GM13976 (cell line): ENCODE measurements around the gene MICA.

Experiments used
- DNase-seq: peaks from one replicate; pipeline ENCODE4 v3.0.0; 2012; ENCODE audit warnings: low spot score
- CTCF ChIP-seq: IDR thresholded peaks from 2 replicates; pipeline ENCODE4 v1.5.1; 2012; ENCODE audit warnings: borderline replicate concordance, mild to moderate bottlenecking; ENCODE audit not compliant: insufficient read depth; ENCODE audit errors: extremely low read depth, missing control alignments, control extremely low read depth
- in situ Hi-C: fragments of 300-500 bp; cut with MboI; formaldehyde crosslinking; loops from one replicate; pipeline ENCODE4 v1.12.0; 2022; ENCODE audit warnings: low sequenced_read_pairs, mixed read lengths, inconsistent platforms; ENCODE audit not compliant: unreplicated experiment

The MICA gene

DNA sequence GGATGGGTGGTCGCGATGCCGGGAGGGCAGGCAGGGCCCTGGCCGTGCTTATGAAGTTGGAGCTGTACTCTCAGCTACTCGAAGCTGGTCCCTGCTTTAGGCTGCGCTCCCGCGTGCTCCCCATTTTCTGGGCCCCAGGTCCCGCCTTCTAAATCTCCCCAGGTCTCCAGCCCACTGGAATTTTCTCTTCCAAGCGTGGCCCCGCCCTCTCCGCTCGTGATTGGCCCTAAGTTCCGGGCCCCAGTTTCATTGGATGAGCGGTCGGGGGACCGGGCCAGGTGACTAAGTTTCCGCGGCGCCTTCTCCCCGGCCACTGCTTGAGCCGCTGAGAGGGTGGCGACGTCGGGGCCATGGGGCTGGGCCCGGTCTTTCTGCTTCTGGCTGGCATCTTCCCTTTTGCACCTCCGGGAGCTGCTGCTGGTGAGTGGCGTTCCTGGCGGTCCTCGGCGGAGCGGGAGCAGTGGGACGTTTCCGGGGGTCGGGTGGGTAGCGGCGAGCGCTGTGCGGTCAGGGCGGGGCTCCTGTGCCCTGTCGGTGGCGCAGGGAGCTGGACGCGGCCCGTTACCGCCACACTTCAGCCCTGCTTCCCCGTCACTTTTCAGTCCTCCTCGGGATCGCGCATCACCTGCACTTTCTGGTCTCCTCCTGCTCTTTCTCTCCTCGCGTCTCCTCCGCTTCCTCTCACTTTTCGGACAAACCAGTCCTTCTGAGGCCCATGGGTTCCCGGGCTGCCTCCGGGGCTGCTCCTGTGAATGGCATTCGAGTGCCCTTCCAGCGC, at the start of gene MICA:
Gene MICA, plus strand, starts transcription at position 313 of the 778 bp plus-strand sequence. Its CDS starts 38 bp downstream, at position 351.
- DNase-seq, result peak; percentile 94
- in situ Hi-C loops, result no loop called here
- TF ChIP-seq CTCF, result no peak

DNA sequence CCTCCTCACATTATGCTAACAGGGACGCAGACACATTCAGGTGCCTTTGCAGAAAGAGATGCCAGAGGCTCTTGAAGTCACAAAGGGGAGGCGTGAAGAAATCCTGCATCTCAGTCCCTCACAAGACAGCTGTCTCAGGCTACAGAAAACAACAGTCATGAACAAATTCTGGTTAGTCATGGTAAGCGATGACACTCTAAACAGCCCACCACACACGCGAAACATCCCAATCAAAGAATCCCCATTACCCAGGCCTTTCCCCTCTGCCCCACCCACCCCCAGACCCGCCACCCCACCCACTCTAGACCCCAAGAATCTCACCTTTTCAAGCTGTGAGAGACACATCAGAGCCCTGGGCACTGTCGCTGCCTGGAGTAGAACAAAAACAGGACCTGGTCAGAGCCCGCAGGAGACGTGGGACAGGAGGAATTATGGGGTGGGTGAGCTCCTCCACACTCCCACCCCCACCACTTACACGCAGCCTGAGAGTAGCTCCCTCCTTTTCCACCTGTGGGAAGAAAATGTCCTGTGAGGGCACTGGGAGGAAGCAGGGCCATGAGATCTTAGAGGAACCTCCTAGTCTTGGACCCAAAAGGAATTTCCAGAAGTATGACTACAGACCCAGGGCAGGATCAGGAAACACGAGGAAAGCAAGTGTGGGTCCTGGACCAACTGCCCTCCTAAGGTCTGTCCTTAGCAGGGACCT, 49.1 kb upstream of the MICA start:
- TF ChIP-seq CTCF, result no peak
- in situ Hi-C loops, result loop anchor here (5.0 kb wide), 1 partner anchor 87 kb away; no protein-coding TSS in a partner anchor
- DNase-seq, result no peak

GRCh38 chr6:31354864-31355582, 48.4 kb upstream of the MICA start:
- no peak for DNase-seq
- TF ChIP-seq CTCF, result no peak
- in situ Hi-C loops, result loop anchor here (5.0 kb wide), 1 partner anchor 88 kb away; no protein-coding TSS in a partner anchor

DNA sequence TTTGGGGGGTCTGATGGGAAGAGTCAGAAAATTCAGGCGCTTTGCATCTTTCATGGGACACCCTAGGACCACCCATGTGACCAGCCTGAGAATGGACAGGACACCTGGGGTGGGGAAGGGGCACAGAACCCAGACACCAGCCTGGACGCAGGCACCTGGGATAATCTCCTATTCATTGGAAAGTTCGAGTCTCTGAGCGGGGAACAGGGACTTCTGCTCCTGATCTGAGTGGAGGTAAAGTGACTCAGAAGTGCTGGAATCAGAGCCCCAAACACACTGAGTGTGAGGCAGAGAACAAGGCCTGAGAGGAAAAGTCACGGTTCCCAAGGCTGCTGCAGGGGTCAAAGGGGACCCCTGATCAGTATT, 47.8 kb upstream of the MICA start:
- no peak for DNase-seq
- in situ Hi-C loops, result no loop called here
- no peak for TF ChIP-seq CTCF

DNA sequence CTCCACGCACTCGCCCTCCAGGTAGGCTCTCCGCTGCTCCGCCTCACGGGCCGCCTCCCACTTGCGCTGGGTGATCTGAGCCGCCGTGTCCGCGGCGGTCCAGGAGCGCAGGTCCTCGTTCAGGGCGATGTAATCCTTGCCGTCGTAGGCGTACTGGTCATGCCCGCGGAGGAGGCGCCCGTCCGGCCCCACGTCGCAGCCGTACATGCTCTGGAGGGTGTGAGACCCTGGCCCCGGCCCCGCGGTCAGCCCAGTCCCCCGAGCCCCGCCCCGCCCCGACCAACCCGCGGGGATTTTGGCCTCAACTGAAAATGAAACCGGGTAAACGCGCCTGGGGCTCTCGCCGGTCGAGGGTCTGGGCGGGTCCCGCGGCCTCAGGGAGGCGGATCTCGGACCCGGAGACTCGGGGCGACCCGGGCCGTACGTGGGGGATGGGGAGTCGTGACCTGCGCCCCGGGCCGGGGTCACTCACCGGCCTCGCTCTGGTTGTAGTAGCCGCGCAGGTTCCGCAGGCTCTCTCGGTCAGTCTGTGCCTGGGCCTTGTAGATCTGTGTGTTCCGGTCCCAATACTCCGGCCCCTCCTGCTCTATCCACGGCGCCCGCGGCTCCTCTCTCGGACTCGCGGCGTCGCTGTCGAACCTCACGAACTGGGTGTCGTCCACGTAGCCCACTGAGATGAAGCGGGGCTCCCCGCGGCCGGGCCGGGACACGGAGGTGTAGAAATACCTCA, 47.0 kb upstream of the MICA start:
- in situ Hi-C loops, result no loop called here

More for the DNA sequence above, 47.0 kb upstream of the MICA start:
- DNase-seq, result peak; percentile 61
- TF ChIP-seq CTCF, result no peak
